Activated CD4-positive, alpha-beta memory T cell treated with anti-CD3 and anti-CD28 coated beads for 36 hours (primary cell): Measurements from ENCODE around the gene CACNA1C. TPM values are rescaled to one million over a fixed set of nuclear protein-coding genes. Genes with fewer than 3 reads are reported as not detected.

Source experiments
- CTCF ChIA-PET: fragments of 350-600 bp; sonication (Branson Sonifier 250); formaldehyde crosslinking; loops from one replicate; lab custom pipeline; 2021; ENCODE audit warnings: antibody characterized with exemption, inconsistent platforms; lab: Charles Lee
- POLR2A ChIA-PET: fragments of 350-600 bp; sonication (Branson Sonifier 250); formaldehyde crosslinking; loops from one replicate; lab custom pipeline; 2021; ENCODE audit warnings: antibody characterized with exemption; lab: Charles Lee
- DNase-seq: peaks from one replicate; pipeline ENCODE4 v3.0.0-alpha.2; 2020
- H3K27ac Mint-ChIP-seq: one replicate; pipeline ENCODE4 v1.8.0; 2021; ENCODE audit warnings: mixed read lengths
- H3K27me3 Mint-ChIP-seq: one replicate; pipeline ENCODE4 v1.8.0; 2021; ENCODE audit warnings: mixed read lengths
- H3K36me3 Mint-ChIP-seq: one replicate; pipeline ENCODE4 v1.8.0; 2021; ENCODE audit warnings: mixed read lengths
- H3K4me1 Mint-ChIP-seq: one replicate; pipeline ENCODE4 v1.8.0; 2021; ENCODE audit warnings: low read depth, mixed read lengths
- H3K4me3 Mint-ChIP-seq: one replicate; pipeline ENCODE4 v1.8.0; 2021; ENCODE audit warnings: mild to moderate bottlenecking, mixed read lengths
- H3K9me3 Mint-ChIP-seq: one replicate; pipeline ENCODE4 v1.8.0; 2021; ENCODE audit warnings: mixed read lengths
- intact Hi-C: fragments of 100-400 bp; cut with micrococcal nuclease; formaldehyde crosslinking; loops from one replicate; pipeline ENCODE4 v1.15.1; 2023
- total RNA-seq, 2 experiments: library from RNA; stranded (reverse); gene quantifications; one replicate each; pipeline ENCODE4 v1.2.3, GENCODE V29; 2021

Gene CACNA1C
- total RNA-seq, 2 experiments from 2014 or later = 0.07 to 0.12 TPM

DNA sequence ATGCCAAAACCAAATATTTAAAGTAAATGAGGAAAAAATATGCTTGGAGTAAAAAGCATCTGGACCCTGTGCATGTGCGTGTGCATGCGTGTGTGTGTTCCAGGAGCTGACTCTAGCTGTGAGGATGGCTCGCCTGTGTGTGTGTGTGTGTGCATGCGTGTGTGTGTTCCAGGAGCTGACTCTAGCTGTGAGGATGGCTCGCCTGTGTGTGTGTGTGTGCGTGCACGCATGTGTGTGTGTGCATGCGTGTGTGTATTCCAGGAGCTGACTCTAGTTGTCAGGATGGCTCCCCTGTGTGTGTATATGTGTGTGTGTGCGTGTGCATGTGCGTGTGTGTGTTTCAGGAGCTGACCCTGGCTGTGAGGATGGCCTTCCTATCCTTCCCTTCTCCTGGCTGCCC lies 357.7 kb downstream of the CACNA1C start:
- Mint-ChIP-seq H3K27ac (no peak overlapping the region), H3K4me1 (no peaks in the 10 kb centered on the region), H3K9me3 (no peaks in the 10 kb centered on the region), H3K4me3 (no peak overlapping the region), H3K27me3 (peaks cover 2% of the 10 kb centered on the region), H3K36me3 (no peaks in the 10 kb centered on the region)
- intact Hi-C loops = no loop called here
- ChIA-PET POLR2A (no interaction called here), CTCF (no interaction called here)
- no peak for DNase-seq

DNA sequence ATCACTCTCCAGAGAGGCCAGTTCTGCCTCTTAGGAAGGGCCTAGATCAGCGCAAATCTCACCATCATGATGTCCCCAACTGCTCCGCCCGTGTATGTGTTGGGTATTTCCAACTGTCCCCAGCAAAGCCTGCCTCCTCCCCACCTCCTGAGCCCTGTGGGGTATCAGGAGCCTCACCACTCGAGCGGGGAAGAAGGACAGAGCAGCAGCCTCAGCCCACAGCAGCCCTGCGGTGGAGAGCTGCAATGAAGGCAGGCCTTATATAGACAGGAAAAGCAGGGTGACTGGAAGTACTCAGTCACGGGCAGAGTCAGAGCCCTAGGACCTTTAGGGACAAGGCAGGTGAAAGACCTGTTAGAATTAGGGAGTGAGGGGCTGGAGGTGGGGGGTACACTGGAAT lies 358.2 kb downstream of the CACNA1C start:
- Mint-ChIP-seq H3K9me3 (no peaks in the 10 kb centered on the region), H3K4me3 (no peak overlapping the region), H3K36me3 (no peaks in the 10 kb centered on the region), H3K4me1 (no peaks in the 10 kb centered on the region), H3K27ac (no peak overlapping the region), H3K27me3 (peaks cover 2% of the 10 kb centered on the region)
- intact Hi-C loops = no loop called here
- DNase-seq = no peak
- POLR2A ChIA-PET = no interaction called here
- CTCF ChIA-PET = no interaction called here

DNA sequence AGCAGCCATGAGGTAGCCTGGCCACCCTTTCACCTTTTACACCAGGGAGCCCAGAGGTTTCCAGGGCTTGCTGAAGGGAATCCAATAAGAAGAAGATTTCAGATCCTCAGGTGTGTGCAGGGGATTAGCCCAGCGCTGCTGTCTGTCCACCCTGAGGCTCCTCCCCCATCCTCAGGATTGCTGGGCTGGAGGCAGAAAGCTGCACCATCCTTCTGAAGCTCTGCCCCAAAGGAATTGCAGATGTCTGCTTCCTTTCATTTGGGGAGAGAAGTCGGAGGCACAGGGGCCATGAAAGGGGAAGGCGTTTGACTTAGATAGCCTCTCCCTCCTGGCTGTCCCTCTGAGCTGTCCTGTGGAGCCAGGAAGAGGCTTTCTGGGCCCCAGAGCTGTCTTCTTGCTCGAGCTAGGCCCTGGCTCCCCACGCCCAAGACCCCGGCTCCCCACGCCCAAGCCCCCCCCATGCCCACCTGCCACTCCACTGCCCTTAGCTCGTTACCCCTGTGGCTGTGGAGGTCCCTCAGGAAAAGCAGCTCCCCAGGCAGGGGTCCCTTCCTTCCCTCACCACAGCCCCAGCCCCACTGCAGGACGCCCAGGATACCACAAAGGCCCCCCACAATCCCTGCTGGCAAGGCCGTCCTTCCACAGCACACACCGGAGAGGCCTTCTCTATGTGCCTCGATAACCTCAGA lies 359.0 kb downstream of the CACNA1C start:
- Mint-ChIP-seq H3K4me1 (no peaks in the 10 kb centered on the region), H3K4me3 (no peak overlapping the region), H3K9me3 (no peaks in the 10 kb centered on the region), H3K36me3 (no peaks in the 10 kb centered on the region), H3K27me3 (peaks cover 2% of the 10 kb centered on the region), H3K27ac (no peak overlapping the region)
- intact Hi-C loops = no loop called here
- ChIA-PET POLR2A (no interaction called here), CTCF (no interaction called here)
- DNase-seq = no peak

DNA sequence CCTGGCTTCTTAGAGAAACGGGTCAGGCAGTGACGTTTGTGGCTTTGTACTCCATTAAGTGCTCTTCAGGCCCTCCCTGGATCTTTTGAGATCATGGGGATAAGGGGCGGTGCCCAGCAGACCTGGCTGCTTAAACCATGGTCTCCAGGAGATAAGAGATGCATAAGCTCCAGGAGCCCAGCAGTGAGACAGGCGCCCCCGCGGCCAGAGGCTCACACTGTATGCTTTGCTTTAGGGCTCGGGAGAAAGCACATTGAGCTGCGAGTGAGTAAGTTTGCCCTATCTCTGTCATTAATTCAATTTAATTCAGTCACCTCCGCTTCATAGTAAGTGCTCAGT lies 359.5 kb downstream of the CACNA1C start:
- H3K9me3 Mint-ChIP-seq = no peaks in the 10 kb centered on the region
- CTCF ChIA-PET = no interaction called here
- no peaks in the 10 kb centered on the region for H3K36me3 Mint-ChIP-seq
- no peak overlapping the region for H3K4me3 Mint-ChIP-seq
- H3K4me1 Mint-ChIP-seq = no peaks in the 10 kb centered on the region
- POLR2A ChIA-PET = no interaction called here
- intact Hi-C loops = no loop called here
- peaks cover 2% of the 10 kb centered on the region for H3K27me3 Mint-ChIP-seq
- DNase-seq = no peak
- H3K27ac Mint-ChIP-seq = no peak overlapping the region

DNA sequence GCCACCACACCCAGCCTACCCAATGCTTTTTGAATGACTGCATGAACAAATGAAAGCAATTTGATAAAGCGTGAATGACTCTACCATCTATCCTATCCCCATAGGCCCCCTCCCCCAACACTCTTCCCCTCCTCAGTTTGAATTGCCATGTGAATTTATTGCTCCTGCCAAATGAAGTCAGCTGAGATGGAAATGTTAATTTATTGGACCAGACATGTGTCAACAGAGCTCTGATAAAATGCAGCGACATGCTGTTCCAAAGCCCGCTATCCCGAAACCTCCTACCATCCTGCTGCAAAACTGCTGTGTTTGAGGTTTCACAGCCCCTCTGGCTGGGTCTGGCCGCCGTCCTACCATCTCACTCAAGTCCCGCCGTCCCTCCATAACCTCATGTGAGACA lies 360.5 kb downstream of the CACNA1C start:
- Mint-ChIP-seq H3K27ac (no peak overlapping the region), H3K27me3 (peaks cover 4% of the 10 kb centered on the region), H3K36me3 (no peaks in the 10 kb centered on the region), H3K4me1 (no peaks in the 10 kb centered on the region), H3K4me3 (no peak overlapping the region), H3K9me3 (no peaks in the 10 kb centered on the region)
- DNase-seq = no peak
- ChIA-PET POLR2A (no interaction called here), CTCF (interaction anchor here (0.6 kb wide), 1 partner anchor 200 kb away, joined by 3 read pairs; no protein-coding TSS in a partner anchor)
- intact Hi-C loops = no loop called here

DNA sequence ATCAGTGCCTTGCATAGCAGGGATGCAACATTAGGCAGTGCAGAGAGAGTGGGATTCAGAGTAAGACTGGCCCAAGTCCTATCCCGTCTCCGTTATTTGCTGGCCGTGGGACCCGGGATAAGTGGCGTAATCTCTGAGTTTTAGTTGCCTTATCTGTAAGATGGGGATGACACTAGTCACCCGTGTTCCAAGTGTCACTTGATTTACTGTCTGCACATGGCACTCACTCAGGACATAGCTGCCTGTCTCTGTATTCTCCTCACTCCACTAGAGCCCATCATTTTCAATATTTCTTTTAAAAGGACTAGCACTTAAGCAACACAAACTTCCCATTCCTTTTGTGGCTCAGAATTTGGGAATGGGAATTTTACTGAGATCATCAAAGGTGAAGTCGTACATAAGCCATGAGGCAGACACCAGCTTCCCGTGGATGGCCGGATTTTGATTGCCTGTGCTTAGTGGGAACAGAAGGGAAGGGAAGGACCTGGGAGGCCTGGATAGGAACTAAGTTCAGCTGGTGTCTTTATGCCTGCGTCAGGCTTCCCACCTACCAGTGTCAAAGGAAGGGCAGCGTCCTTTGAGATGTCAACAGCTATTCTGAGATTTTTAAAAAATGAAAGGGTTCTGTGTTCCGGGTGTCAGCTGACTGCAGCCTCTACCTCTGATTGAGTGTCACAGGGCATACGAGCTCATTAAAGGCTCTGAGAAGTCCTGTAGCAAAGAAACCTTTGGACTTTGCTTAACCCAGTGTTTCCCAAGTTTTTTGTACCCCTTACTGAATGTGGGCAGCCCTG lies 361.4 kb downstream of the CACNA1C start:
- H3K9me3 Mint-ChIP-seq = no peaks in the 10 kb centered on the region
- POLR2A ChIA-PET = no interaction called here
- H3K27ac Mint-ChIP-seq = no peak overlapping the region
- H3K27me3 Mint-ChIP-seq = peaks cover 4% of the 10 kb centered on the region
- no peaks in the 10 kb centered on the region for H3K36me3 Mint-ChIP-seq
- no peak overlapping the region for H3K4me3 Mint-ChIP-seq
- H3K4me1 Mint-ChIP-seq = no peaks in the 10 kb centered on the region
- CTCF ChIA-PET = interaction anchor here (0.6 kb wide), 1 partner anchor 201 kb away, joined by 3 read pairs; no protein-coding TSS in a partner anchor
- no peak for DNase-seq
- intact Hi-C loops = no loop called here

DNA sequence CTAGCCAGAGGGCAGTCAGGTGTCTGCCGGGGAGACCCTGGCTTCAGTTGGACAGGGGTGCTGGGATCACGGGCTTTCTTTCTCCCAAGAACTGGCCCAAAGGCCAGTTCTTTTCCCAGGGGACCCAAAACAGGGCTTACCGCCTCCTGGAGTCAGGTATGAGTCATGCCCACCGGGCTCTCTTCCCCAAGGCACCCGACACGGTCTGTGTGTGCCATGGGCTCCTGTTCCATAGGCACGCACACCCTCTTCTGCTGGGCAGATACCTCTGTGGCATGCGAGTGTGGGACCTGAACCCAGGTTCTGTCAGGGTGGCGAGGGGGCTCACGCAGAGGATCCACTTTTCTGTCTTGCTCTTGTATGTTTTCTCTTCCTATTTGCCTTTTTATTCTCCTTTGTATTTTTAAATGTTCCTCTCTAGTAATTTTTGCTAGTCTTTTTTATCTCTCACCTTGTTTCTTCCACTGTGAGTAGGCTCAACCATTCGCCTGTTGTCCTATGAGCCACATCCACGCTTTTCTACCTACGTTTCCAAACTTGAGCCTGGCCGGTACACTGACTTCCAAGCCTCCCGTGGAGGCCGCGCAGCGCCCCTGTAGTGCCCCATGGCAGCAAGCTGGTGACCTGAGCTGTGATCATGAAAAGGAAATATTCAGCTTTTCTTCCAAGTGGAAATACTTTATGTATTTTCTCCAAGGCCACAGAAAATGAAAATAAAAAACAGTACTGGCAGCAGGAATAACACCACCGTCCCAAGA lies 362.2 kb downstream of the CACNA1C start:
- POLR2A ChIA-PET = no interaction called here
- Mint-ChIP-seq H3K36me3 (no peaks in the 10 kb centered on the region), H3K4me1 (no peaks in the 10 kb centered on the region), H3K9me3 (no peaks in the 10 kb centered on the region), H3K27ac (no peak overlapping the region), H3K27me3 (peaks cover 4% of the 10 kb centered on the region), H3K4me3 (no peak overlapping the region)
- intact Hi-C loops = no loop called here
- DNase-seq = no peak
- CTCF ChIA-PET = no interaction called here

DNA sequence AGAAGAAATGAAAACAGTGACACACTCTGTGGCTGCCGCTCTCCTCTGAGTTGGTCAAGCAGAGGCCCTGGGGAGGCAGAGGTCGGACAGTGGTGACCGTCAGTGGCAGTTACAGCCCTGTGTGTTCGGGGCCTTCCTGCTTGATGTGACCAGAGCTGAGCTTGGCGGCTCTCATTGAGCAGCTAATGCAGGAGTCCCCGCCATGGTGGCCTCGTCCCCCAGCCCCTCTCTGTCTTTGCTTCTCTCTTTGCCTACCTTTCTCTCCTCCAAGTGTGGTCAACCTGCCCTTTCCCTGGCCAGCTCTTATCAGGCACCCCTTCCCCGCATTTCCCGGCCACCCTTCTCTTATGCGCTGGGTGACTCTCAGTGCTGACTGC lies 362.8 kb downstream of the CACNA1C start:
- Mint-ChIP-seq H3K27me3 (peaks cover 4% of the 10 kb centered on the region), H3K4me1 (no peaks in the 10 kb centered on the region), H3K36me3 (no peaks in the 10 kb centered on the region), H3K4me3 (no peak overlapping the region), H3K9me3 (no peaks in the 10 kb centered on the region), H3K27ac (no peak overlapping the region)
- intact Hi-C loops = no loop called here
- DNase-seq = no peak
- POLR2A ChIA-PET = no interaction called here
- CTCF ChIA-PET = no interaction called here

DNA sequence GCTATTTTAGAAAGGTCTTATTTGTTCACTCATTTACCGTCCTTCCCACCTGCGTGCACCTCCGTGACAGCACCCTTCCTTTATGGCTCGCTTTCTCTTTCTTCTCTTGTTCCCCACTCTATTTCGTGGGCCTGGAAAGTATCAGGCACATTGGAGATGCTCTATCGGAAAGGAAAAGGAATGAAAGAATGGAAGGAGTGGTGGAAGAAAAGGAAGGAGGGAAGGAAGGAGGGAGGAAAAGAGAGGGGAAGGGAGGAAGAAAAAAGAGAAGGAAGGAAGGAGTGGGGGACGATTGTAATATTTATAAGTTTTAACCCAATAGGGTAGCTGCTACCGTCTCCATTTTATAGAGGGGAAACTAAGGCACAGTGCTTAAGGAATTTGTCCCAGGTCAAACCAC lies 363.4 kb downstream of the CACNA1C start:
- POLR2A ChIA-PET = no interaction called here

DNA sequence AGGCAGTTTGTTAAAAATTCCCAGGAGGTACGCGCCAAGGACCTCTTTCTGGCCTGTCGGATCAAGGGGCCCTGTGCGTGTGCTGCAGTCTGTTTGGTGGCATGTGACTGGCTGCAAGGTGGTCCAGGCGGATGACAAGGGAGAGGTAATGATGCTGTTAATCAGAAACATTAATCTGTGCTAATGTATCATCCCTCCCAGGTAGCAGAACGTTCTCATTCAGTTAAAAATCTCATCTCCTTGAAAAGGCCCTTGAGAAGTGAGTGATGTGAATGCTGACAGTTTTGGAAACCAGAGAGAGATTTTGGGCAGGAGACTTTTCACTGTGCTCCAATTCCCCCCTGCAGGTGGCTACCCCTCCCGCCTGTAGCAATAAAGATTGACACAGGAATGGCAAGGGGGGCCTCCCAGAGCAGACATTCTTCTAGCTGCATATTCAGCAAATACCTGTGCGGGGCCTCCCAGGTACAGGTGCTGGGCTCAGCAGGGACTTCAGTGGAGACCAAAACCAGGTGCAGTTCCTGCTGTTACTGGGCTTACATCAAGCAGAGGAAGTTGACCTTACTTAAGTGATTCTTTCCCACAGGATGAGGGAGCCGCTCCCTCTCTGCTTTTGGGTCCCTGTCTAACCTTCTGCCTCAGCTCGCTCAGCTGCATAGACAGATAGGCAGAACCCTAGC lies 364.8 kb downstream of the CACNA1C start:
- H3K4me1 Mint-ChIP-seq = no peaks in the 10 kb centered on the region
- DNase-seq = no peak
- H3K9me3 Mint-ChIP-seq = no peaks in the 10 kb centered on the region
- POLR2A ChIA-PET = no interaction called here
- H3K4me3 Mint-ChIP-seq = no peak overlapping the region
- intact Hi-C loops = no loop called here
- CTCF ChIA-PET = no interaction called here
- H3K27ac Mint-ChIP-seq = no peak overlapping the region
- H3K27me3 Mint-ChIP-seq = peaks cover 5% of the 10 kb centered on the region
- no peaks in the 10 kb centered on the region for H3K36me3 Mint-ChIP-seq

More for the DNA sequence above, 363.4 kb downstream of the CACNA1C start:
- Mint-ChIP-seq H3K4me1 (no peaks in the 10 kb centered on the region), H3K27ac (no peak overlapping the region), H3K9me3 (no peaks in the 10 kb centered on the region), H3K4me3 (no peak overlapping the region), H3K27me3 (peaks cover 4% of the 10 kb centered on the region), H3K36me3 (no peaks in the 10 kb centered on the region)
- intact Hi-C loops = no loop called here
- CTCF ChIA-PET = no interaction called here
- no peak for DNase-seq

DNA sequence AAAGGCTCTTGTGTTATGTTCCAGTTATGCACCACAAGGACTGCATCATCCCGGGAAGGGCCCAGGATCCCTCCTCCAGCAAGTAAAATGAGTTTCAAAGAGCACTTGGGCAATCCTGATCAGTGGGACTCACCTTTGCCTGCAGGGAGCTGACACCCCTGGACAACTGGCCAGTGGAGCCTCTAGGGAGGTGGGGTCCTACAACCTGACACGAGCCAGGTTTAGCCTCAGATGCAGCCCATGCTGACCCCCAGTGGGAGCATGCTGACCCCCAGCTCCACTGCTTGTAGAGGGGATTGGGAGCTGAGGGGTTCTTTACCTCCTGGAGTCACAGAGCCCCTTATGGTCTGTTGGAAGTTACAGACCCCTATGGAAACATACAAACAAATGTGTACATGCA lies 365.8 kb downstream of the CACNA1C start:
- H3K27me3 Mint-ChIP-seq = peaks cover 6% of the 10 kb centered on the region
- H3K4me3 Mint-ChIP-seq = no peak overlapping the region
- H3K36me3 Mint-ChIP-seq = no peaks in the 10 kb centered on the region
- ChIA-PET CTCF (no interaction called here), POLR2A (no interaction called here)
- no peak for DNase-seq
- no peaks in the 10 kb centered on the region for H3K4me1 Mint-ChIP-seq
- no peaks in the 10 kb centered on the region for H3K9me3 Mint-ChIP-seq
- no peak overlapping the region for H3K27ac Mint-ChIP-seq
- intact Hi-C loops = no loop called here

DNA sequence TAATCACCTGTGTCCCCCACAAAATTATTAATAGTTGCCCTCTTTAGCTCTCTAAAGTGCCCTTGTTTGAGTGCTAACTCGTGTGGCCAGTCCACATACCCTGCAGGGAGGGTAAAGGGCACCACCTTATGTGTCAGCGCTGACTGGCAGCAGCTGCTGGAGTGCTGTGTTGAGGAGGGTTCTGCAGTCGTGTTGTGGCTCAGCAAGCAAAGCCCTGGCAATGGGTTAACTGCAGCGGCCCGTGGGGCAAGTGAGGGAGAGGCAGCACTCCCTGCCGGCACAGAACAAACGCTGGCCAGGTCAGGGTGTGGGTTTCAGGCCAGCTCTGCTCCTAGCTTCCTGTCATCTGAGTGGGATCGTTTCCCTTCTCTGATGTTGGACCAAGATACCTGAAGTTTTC lies 369.8 kb downstream of the CACNA1C start:
- POLR2A ChIA-PET = no interaction called here
- CTCF ChIA-PET = no interaction called here
- Mint-ChIP-seq H3K4me1 (no peaks in the 10 kb centered on the region), H3K9me3 (peaks cover 6% of the 10 kb centered on the region), H3K27ac (no peak overlapping the region), H3K36me3 (no peaks in the 10 kb centered on the region), H3K27me3 (peaks cover 6% of the 10 kb centered on the region), H3K4me3 (no peak overlapping the region)
- intact Hi-C loops = no loop called here
- no peak for DNase-seq
